ENCODE results near the gene TENM3.

TENM3 gene

GRCh38 chr4:182688081-182688480, 444.9 kb downstream of the TENM3 start:
- TF ChIP-seq, protein P1, sequence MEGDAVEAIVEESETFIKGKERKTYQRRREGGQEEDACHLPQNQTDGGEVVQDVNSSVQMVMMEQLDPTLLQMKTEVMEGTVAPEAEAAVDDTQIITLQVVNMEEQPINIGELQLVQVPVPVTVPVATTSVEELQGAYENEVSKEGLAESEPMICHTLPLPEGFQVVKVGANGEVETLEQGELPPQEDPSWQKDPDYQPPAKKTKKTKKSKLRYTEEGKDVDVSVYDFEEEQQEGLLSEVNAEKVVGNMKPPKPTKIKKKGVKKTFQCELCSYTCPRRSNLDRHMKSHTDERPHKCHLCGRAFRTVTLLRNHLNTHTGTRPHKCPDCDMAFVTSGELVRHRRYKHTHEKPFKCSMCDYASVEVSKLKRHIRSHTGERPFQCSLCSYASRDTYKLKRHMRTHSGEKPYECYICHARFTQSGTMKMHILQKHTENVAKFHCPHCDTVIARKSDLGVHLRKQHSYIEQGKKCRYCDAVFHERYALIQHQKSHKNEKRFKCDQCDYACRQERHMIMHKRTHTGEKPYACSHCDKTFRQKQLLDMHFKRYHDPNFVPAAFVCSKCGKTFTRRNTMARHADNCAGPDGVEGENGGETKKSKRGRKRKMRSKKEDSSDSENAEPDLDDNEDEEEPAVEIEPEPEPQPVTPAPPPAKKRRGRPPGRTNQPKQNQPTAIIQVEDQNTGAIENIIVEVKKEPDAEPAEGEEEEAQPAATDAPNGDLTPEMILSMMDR (IDR thresholded peaks at IDR 0.05; ENCODE audit: low read length): no peak
- TF ChIP-seq EZH2 (optimal IDR thresholded peaks at IDR 0.05; ENCODE audit: low read depth, low read length): no peak
- TF ChIP-seq EZH2phosphoT487 (IDR thresholded peaks at IDR 0.05; ENCODE audit: low read length): no peak
- no peak for DNase-seq
- no peaks in the 10 kb centered on the region for H3K9me2 ChIP-seq (replicated peaks; ENCODE audit: insufficient read depth, low read length)
- H4K20me1 ChIP-seq (ENCODE audit: insufficient read depth, low read length): no peaks in the 10 kb centered on the region
- no peaks in the 10 kb centered on the region for H3K27me3 ChIP-seq (replicated peaks; ENCODE audit: insufficient read depth, low read length)
- H3K4me1 ChIP-seq (ENCODE audit: low read length): no peaks in the 10 kb centered on the region
- no peaks in the 10 kb centered on the region for H3K79me2 ChIP-seq (ENCODE audit: low read length)
- H3K27ac ChIP-seq (ENCODE audit: low read length): no peak overlapping the region
- no peak overlapping the region for H2AFZ ChIP-seq (ENCODE audit: low read length)
- no peaks in the 10 kb centered on the region for H3F3A ChIP-seq (ENCODE audit: insufficient read depth, low read length)
- no peak overlapping the region for H3K4me2 ChIP-seq (ENCODE audit: low read depth, low read length)
- H3K9ac ChIP-seq (ENCODE audit: low read length): no peak overlapping the region
- no peak overlapping the region for H3K4me3 ChIP-seq (ENCODE audit: low read length)
- H3K36me3 ChIP-seq (replicated peaks; ENCODE audit: insufficient read depth, low read length): no peaks in the 10 kb centered on the region
- no peaks in the 10 kb centered on the region for H3K9me3 ChIP-seq (replicated peaks; ENCODE audit: insufficient read depth, low read length)

DNA sequence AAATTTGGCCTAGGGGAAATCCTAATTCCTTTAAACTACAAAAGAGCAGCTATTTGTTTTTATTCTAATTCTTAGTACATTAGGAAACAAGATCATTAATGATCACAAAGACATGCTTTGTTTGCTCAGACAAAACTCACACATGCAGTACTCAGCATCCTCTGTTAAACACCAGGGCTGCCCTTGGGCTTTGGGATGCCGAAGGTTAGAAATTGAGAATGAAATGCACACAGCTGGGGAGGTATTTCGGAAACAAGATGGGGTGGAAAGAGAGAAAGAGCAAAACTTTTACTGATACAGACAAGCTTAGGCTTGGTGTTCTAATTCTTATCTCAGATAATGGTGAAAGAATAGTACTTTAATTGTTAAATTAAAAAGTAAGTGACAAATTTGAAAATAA, 451.3 kb downstream of the TENM3 start:
- H3K4me2 ChIP-seq (ENCODE audit: low read depth, low read length): no peak overlapping the region
- no peak for DNase-seq
- TF ChIP-seq EZH2 (optimal IDR thresholded peaks at IDR 0.05; ENCODE audit: low read depth, low read length) (no peak), EZH2phosphoT487 (IDR thresholded peaks at IDR 0.05; ENCODE audit: low read length) (no peak)
- TF ChIP-seq, protein P1 (IDR thresholded peaks at IDR 0.05; ENCODE audit: low read length): no peak

DNA sequence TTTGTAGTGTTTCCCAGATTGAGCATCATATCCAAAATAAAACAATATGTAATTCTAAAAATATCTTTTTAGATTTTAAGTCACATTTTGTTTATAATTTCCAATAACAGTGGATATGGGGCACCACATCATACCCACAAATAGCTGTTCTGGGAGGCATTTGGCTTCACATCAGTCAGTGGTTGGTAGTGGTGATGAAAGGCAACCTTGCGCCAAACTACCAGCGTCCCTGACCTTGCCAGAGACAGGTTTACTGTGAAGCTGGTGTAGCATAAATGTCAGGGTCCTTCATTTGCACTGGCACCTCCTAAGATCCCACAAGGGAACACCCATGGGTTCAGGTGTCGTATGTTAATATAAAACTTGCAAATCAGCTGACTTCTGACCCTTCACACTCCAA, 451.8 kb downstream of the TENM3 start:
- H3K4me1 ChIP-seq (ENCODE audit: low read length): no peaks in the 10 kb centered on the region
- H3K27me3 ChIP-seq (replicated peaks; ENCODE audit: insufficient read depth, low read length): no peaks in the 10 kb centered on the region
- no peaks in the 10 kb centered on the region for H3K79me2 ChIP-seq (ENCODE audit: low read length)
- no peak overlapping the region for H3K4me3 ChIP-seq (ENCODE audit: low read length)
- no peak overlapping the region for H3K9ac ChIP-seq (ENCODE audit: low read length)
- no peaks in the 10 kb centered on the region for H3K36me3 ChIP-seq (replicated peaks; ENCODE audit: insufficient read depth, low read length)
- no peaks in the 10 kb centered on the region for H4K20me1 ChIP-seq (ENCODE audit: insufficient read depth, low read length)
- H3F3A ChIP-seq (ENCODE audit: insufficient read depth, low read length): no peaks in the 10 kb centered on the region
- DNase-seq: no peak
- H3K9me2 ChIP-seq (replicated peaks; ENCODE audit: insufficient read depth, low read length): no peaks in the 10 kb centered on the region
- TF ChIP-seq EZH2phosphoT487 (IDR thresholded peaks at IDR 0.05; ENCODE audit: low read length) (no peak), EZH2 (optimal IDR thresholded peaks at IDR 0.05; ENCODE audit: low read depth, low read length) (no peak)
- TF ChIP-seq, protein P1 (IDR thresholded peaks at IDR 0.05; ENCODE audit: low read length): no peak
- H3K4me2 ChIP-seq (ENCODE audit: low read depth, low read length): no peak overlapping the region
- H3K27ac ChIP-seq (ENCODE audit: low read length): no peak overlapping the region
- no peak overlapping the region for H2AFZ ChIP-seq (ENCODE audit: low read length)
- no peaks in the 10 kb centered on the region for H3K9me3 ChIP-seq (replicated peaks; ENCODE audit: insufficient read depth, low read length)

More for the DNA sequence above, 451.3 kb downstream of the TENM3 start:
- no peaks in the 10 kb centered on the region for H4K20me1 ChIP-seq (ENCODE audit: insufficient read depth, low read length)
- no peaks in the 10 kb centered on the region for H3K36me3 ChIP-seq (replicated peaks; ENCODE audit: insufficient read depth, low read length)
- no peaks in the 10 kb centered on the region for H3K4me1 ChIP-seq (ENCODE audit: low read length)
- no peaks in the 10 kb centered on the region for H3K27me3 ChIP-seq (replicated peaks; ENCODE audit: insufficient read depth, low read length)
- no peaks in the 10 kb centered on the region for H3K79me2 ChIP-seq (ENCODE audit: low read length)
- H3K27ac ChIP-seq (ENCODE audit: low read length): no peak overlapping the region
- no peaks in the 10 kb centered on the region for H3F3A ChIP-seq (ENCODE audit: insufficient read depth, low read length)
- H3K9me2 ChIP-seq (replicated peaks; ENCODE audit: insufficient read depth, low read length): no peaks in the 10 kb centered on the region
- no peak overlapping the region for H3K4me3 ChIP-seq (ENCODE audit: low read length)
- H2AFZ ChIP-seq (ENCODE audit: low read length): no peak overlapping the region
- no peaks in the 10 kb centered on the region for H3K9me3 ChIP-seq (replicated peaks; ENCODE audit: insufficient read depth, low read length)
- H3K9ac ChIP-seq (ENCODE audit: low read length): no peak overlapping the region

Data from MM.1S (cell line).